HuH-7.5 (cell line): ENCODE measurements around the gene ATP6V1E1.
A peak's percentile ranks its signal among the peaks of the same experiment; 100 is the strongest.
"Not testable (repeated sequence)": the region's sequence is repeated elsewhere in the genome, so short reads cannot be mapped to it uniquely, and the experiment has no call there.

Experiments used
- DNase-seq: peaks from one replicate; pipeline ENCODE4 v3.0.0; 2011; ENCODE audit warnings: low spot score

ATP6V1E1 gene

GRCh38 chr22:17628406-17629172 lies at the start of gene ATP6V1E1:
Gene ATP6V1E1, minus strand, starts transcription at chr22:17628749. Its CDS starts 114 bp downstream, at chr22:17628635.
- DNase-seq: peak; percentile 92

GRCh38 chr22:17675584-17675983 lies 47.0 kb upstream of the ATP6V1E1 start:
- no peak for DNase-seq

GRCh38 chr22:17674152-17674551 lies 45.6 kb upstream of the ATP6V1E1 start:
- DNase-seq: no peak

GRCh38 chr22:17672417-17672991 lies 44.0 kb upstream of the ATP6V1E1 start:
- no peak for DNase-seq

GRCh38 chr22:17671521-17672092 lies 43.1 kb upstream of the ATP6V1E1 start:
- DNase-seq: not testable (repeated sequence)

- DNase-seq: no peak
Measured at GRCh38 chr22:17665854-17666253, 37.3 kb upstream of the ATP6V1E1 start.

GRCh38 chr22:17665248-17665647 lies 36.7 kb upstream of the ATP6V1E1 start:
- no peak for DNase-seq

GRCh38 chr22:17664414-17665055 lies 36.0 kb upstream of the ATP6V1E1 start:
- no peak for DNase-seq

- no peak for DNase-seq
Measured at GRCh38 chr22:17656870-17657395, 28.4 kb upstream of the ATP6V1E1 start.

GRCh38 chr22:17655289-17655688 lies 26.7 kb upstream of the ATP6V1E1 start:
- no peak for DNase-seq

- no peak for DNase-seq
Measured at GRCh38 chr22:17648569-17648968, 20.0 kb upstream of the ATP6V1E1 start.

- DNase-seq: no peak
Measured at GRCh38 chr22:17647991-17648390, 19.4 kb upstream of the ATP6V1E1 start.

GRCh38 chr22:17647452-17647851 lies 18.9 kb upstream of the ATP6V1E1 start:
- no peak for DNase-seq

- not testable (repeated sequence) for DNase-seq
Measured at GRCh38 chr22:17642357-17642756, 13.8 kb upstream of the ATP6V1E1 start.

- DNase-seq: no peak
Measured at GRCh38 chr22:17641269-17641668, 12.7 kb upstream of the ATP6V1E1 start.

GRCh38 chr22:17639247-17639741 lies 10.7 kb upstream of the ATP6V1E1 start:
- DNase-seq: peak; percentile 73

- peak; percentile 92 for DNase-seq
Measured at GRCh38 chr22:17638432-17639246, 10.1 kb upstream of the ATP6V1E1 start, which contains the start of gene BCL2L13. Gene BCL2L13, plus strand, starts transcription at chr22:17638757. Its CDS starts 16,955 bp downstream, at chr22:17655712.

- peak; percentile 56 for DNase-seq
Measured at GRCh38 chr22:17638182-17638431, 9.6 kb upstream of the ATP6V1E1 start.

- peak; percentile 22 for DNase-seq
Measured at GRCh38 chr22:17637490-17638181, 9.1 kb upstream of the ATP6V1E1 start.

- not testable (repeated sequence) for DNase-seq
Measured at GRCh38 chr22:17636850-17637249, 8.3 kb upstream of the ATP6V1E1 start.

- no peak for DNase-seq
Measured at GRCh38 chr22:17634696-17635095, 6.1 kb upstream of the ATP6V1E1 start.
